Spleen (tissue), 11 donors: Measurements from ENCODE around the gene CDNF. TPM values are rescaled to one million over a fixed set of nuclear protein-coding genes. Genes with fewer than 3 reads are reported as not detected.

Experiments
- DNase-seq: peaks from one replicate; pipeline ENCODE4 v3.0.0-alpha.2; 2020
- H3K27ac ChIP-seq, 8 donors: fragments of 200-600 bp; sonication (generic) in 7 of 8; 1 replicate in 4 of 8; 2 replicates in 4 of 8; pipeline versions ENCODE4 v1.5.0 to v1.8.0; 2016 to 2021; ENCODE audit warnings: inconsistent platforms in 4 of 8, mild to moderate bottlenecking in 4 of 8, moderate library complexity in 1 of 8
- H3K27me3 ChIP-seq, 7 donors: fragments of 200-600 bp; sonication (generic) in 6 of 7; replicated peaks in 1 of 7; 1 replicate in 4 of 7; 2 replicates in 3 of 7; pipeline versions ENCODE4 v1.5.0 to v1.8.0; 2016 to 2021; ENCODE audit warnings: inconsistent platforms in 3 of 7, mild to moderate bottlenecking in 1 of 7
- H3K36me3 ChIP-seq, 6 donors: fragments of 200-600 bp; sonication (generic) in 5 of 6; 1 replicate in 4 of 6; 2 replicates in 2 of 6; pipeline versions ENCODE4 v1.5.0 to v1.8.0; 2016 to 2021; ENCODE audit warnings: inconsistent platforms in 2 of 6
- H3K4me1 ChIP-seq, 6 donors: fragments of 200-600 bp; sonication (generic) in 5 of 6; 1 replicate in 3 of 6; 2 replicates in 3 of 6; pipeline versions ENCODE4 v1.5.0 to v1.8.0; 2016 to 2021; ENCODE audit warnings: inconsistent platforms in 3 of 6
- H3K4me3 ChIP-seq, 8 donors: fragments of 200-600 bp; sonication (generic) in 7 of 8; 1 replicate in 4 of 8; 2 replicates in 4 of 8; pipeline versions ENCODE4 v1.5.0 to v1.8.0; 2016 to 2021; ENCODE audit warnings: inconsistent platforms in 4 of 8, mild to moderate bottlenecking in 4 of 8, moderate library complexity in 2 of 8
- H3K9me3 ChIP-seq, 8 donors: fragments of 200-600 bp; sonication (generic) in 7 of 8; 1 replicate in 4 of 8; 2 replicates in 4 of 8; pipeline versions ENCODE4 v1.5.0 to v1.8.0; 2016 to 2021; ENCODE audit warnings: inconsistent platforms in 4 of 8
- CTCF ChIP-seq, 11 experiments: fragments of 200-600 bp in 7 of 11; fragments of 450-650 bp in 4 of 11; sonication (generic) in 4 of 11; IDR thresholded peaks in 8 of 11; conservative IDR thresholded peaks in 3 of 11; 1 replicate in 7 of 11; 2 replicates in 4 of 11; pipeline versions ENCODE4 v1.4.0 to v1.8.0; 2016 to 2021; ENCODE audit warnings: antibody characterized with exemption in 11 of 11, inconsistent platforms in 4 of 11, mild to moderate bottlenecking in 1 of 11
- POLR2A ChIP-seq, 3 donors: fragments of 450-650 bp; IDR thresholded peaks; one replicate each; pipeline ENCODE4 v1.5.1; 2017; ENCODE audit warnings: antibody characterized with exemption in 3 of 3, mild to moderate bottlenecking in 1 of 3
- POLR2AphosphoS5 ChIP-seq, 3 donors: sonication (generic); formaldehyde crosslinking; IDR thresholded peaks; one replicate each; pipeline ENCODE4 v1.5.1; 2017; ENCODE audit warnings: antibody characterized with exemption in 3 of 3
- WGBS, 5 donors: extraction: QIAGEN DNeasy Blood & Tissue Kit in 3 of 5; methylation state at CpG; one replicate each; pipeline versions ENCODE4 v1.1.5 to v1.1.7; 2013 to 2018; 5-methylcytosine and 5-hydroxymethylcytosine counted together
- intact Hi-C: fragments of 100-400 bp; cut with DNase I; formaldehyde crosslinking; loops from one replicate; pipeline ENCODE4 v1.15.0; 2023; ENCODE audit warnings: low total_unique reads
- polyA plus RNA-seq, 3 donors: library from polyadenylated mRNA; stranded (reverse); fragments of 200-250 nt; gene quantifications; one replicate each; pipeline ENCODE4 v1.2.1, GENCODE V29; 2013
- total RNA-seq, 7 donors: library from RNA; depleted of rRNA in 3 of 7; stranded (reverse); fragments of >200 nt in 3 of 7; fragmentation: NEBNext Ultra II Directional in 4 of 7; extraction: Animal tissue kit (Norgen Biotek cat#: 25700) in 4 of 7; gene quantifications; one replicate each; pipeline versions ENCODE4 v1.1.0 to v1.2.1, GENCODE V29; 2016 to 2021
- donor health status: healthy with polysubstance abuse.
- donor health status: DM: no; HTN: no; CAD: no; lungs with moderate emphysema.
- donor health status: DM: no; HTN: no; CAD: no.
- donor health status: Bipolar disorder and iron deficiency.
- donor health status: healthy.
- donor health status: DM: no; HTN: no; CAD: no.
- donor health status: DM: yes; HTN: yes; CAD: no.

The CDNF gene
- total and polyA plus RNA-seq, 10 donors, result 0.67 to 2.5 (median 1.5) TPM; not detected in 1

GRCh38 chr10:14852236-14852635 is 14.4 kb upstream of the CDNF start:
- TF ChIP-seq POLR2A (IDR thresholded peaks at IDR 0.05) (no peak), CTCF (IDR thresholded peaks at IDR 0.05 in 8 of 11, conservative IDR thresholded peaks at IDR 0.05 in 3 of 11) (no peak), POLR2AphosphoS5 (IDR thresholded peaks at IDR 0.05) (no peak)
- Histone ChIP-seq H3K27ac (no peak overlapping the region), H3K27me3 (no peaks in the 10 kb centered on the region), H3K4me1 (no peaks in the 10 kb centered on the region), H3K9me3 (no peaks in the 10 kb centered on the region), H3K36me3 (peaks cover 0 to 94% (median 31%) of the 10 kb centered on the region in 6 donors), H3K4me3 (no peak overlapping the region)
- intact Hi-C loops, result no loop called here
- WGBS, 5 donors, result 91 to 99% (median 95%) methylated on average over 3 of the region's 3 CpGs
- DNase-seq, result no peak

GRCh38 chr10:14844948-14845347 is 7.1 kb upstream of the CDNF start:
- H3K36me3 ChIP-seq, result peaks cover 2 to 92% (median 44%) of the 10 kb centered on the region in 6 donors
- 76 to 87% (median 83%) methylated on average over 2 of the region's 2 CpGs for WGBS, 5 donors
- H3K4me3 ChIP-seq, result no peak overlapping the region
- intact Hi-C loops, result no loop called here
- DNase-seq, result no peak
- H3K27me3 ChIP-seq, result no peaks in the 10 kb centered on the region
- H3K4me1 ChIP-seq, result peaks cover 0 to 8% (median 6%) of the 10 kb centered on the region in 6 donors
- TF ChIP-seq POLR2A (IDR thresholded peaks at IDR 0.05) (no peak), POLR2AphosphoS5 (IDR thresholded peaks at IDR 0.05) (no peak)
- H3K9me3 ChIP-seq, result no peaks in the 10 kb centered on the region
- no peak overlapping the region for H3K27ac ChIP-seq

DNA sequence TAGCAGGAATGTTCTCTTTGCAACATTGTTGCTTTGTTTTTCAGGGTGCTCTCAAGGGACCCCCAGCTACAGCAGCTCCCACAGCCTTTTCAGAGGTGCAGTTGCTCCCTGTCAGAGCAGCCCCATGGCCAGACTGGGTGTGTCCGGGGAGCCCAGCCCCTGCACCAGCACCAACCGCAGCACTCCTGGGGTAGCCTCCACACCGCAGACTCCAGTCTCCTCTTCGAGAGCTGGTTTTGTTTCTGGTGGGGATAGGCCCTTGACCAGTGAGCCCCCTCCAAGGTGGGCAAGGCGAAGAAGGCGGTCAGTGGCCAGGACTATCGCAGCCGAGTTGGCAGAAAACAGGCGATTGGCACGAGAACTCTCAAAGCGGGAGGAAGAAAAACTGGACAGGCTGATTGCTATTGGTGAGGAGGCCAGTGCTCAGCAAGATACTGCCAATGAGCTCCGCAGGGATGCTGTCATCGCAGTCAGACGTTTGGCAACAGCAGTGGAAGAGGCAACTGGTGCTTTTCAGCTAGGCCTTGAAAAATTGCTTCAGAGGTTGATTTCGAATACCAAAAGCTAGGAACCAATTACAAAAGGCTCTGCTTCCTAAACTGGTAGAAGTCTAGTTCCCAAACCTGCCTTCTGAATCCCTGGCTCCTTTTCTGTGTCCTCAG is 5.6 kb upstream of the CDNF start:
- no peak for TF ChIP-seq POLR2AphosphoS5 (IDR thresholded peaks at IDR 0.05)
- TF ChIP-seq POLR2A (IDR thresholded peaks at IDR 0.05), result no peak
- no peak for TF ChIP-seq CTCF (IDR thresholded peaks at IDR 0.05 in 8 of 11, conservative IDR thresholded peaks at IDR 0.05 in 3 of 11)
- intact Hi-C loops, result no loop called here
- H3K4me3 ChIP-seq, result no peak overlapping the region
- H3K4me1 ChIP-seq, result peaks cover 0 to 21% (median 17%) of the 10 kb centered on the region in 6 donors
- H3K9me3 ChIP-seq, result no peaks in the 10 kb centered on the region
- no peak overlapping the region for H3K27ac ChIP-seq
- DNase-seq, result no peak
- peaks cover 2 to 77% (median 41%) of the 10 kb centered on the region in 6 donors for H3K36me3 ChIP-seq
- 90 to 95% (median 92%) methylated on average over 11 to 15 of the region's 15 CpGs for WGBS, 5 donors
- no peaks in the 10 kb centered on the region for H3K27me3 ChIP-seq

- no peak overlapping the region for H3K4me3 ChIP-seq
- H3K27ac ChIP-seq, result no peak overlapping the region
- peaks cover 10 to 39% (median 27%) of the 10 kb centered on the region in 6 donors for H3K4me1 ChIP-seq
- peaks cover 2 to 51% (median 36%) of the 10 kb centered on the region in 6 donors for H3K36me3 ChIP-seq
- H3K9me3 ChIP-seq, result no peaks in the 10 kb centered on the region
- H3K27me3 ChIP-seq, result no peaks in the 10 kb centered on the region
- intact Hi-C loops, result no loop called here
- 94 to 100% (median 95%) methylated on average over 2 of the region's 2 CpGs for WGBS, 5 donors
- TF ChIP-seq POLR2AphosphoS5 (IDR thresholded peaks at IDR 0.05) (no peak), POLR2A (IDR thresholded peaks at IDR 0.05) (no peak), CTCF (IDR thresholded peaks at IDR 0.05 in 8 of 11, conservative IDR thresholded peaks at IDR 0.05 in 3 of 11) (no peak)
- DNase-seq, result no peak
Observed at GRCh38 chr10:14840178-14840577, 2.3 kb upstream of the CDNF start.
